ENCODE measurements around the gene GNPDA1. TPM values are rescaled to one million over a fixed set of nuclear protein-coding genes. Genes with fewer than 3 reads are reported as not detected.

Gene GNPDA1
- total and polyA plus RNA-seq, 2 of the 4 experiments (the other 2 are of a cell fraction): 23.1 to 60.6 TPM

GRCh38 chr5:141961466-141961865 lies 51.4 kb downstream of the GNPDA1 start:
- Histone ChIP-seq H3K9ac (ENCODE audit: low read depth, low read length) (no peak overlapping the region), H2AK5ac (ENCODE audit: low read depth, low read length) (no peak overlapping the region), H4K5ac (ENCODE audit: low read depth, low read length) (peak overlapping the region; percentile 43), H3K23ac (ENCODE audit: low read depth, low read length) (no peak overlapping the region), H3K27me3 (ENCODE audit: control insufficient read depth, insufficient read depth, low read length) (peaks cover 2% of the 10 kb centered on the region; the same call in 1 of the 2 replicates), H4K8ac (ENCODE audit: low read depth in 2 of 2, low read length in 2 of 2) (peak overlapping the region; percentile 45 to 59; a peak in 2 of 4 replicates), H3K79me1 (ENCODE audit: low read depth in 1 of 2, low read length in 2 of 2) (no peaks in the 10 kb centered on the region), H3K36me3 (ENCODE audit: control insufficient read depth, insufficient read depth, low read length) (no peaks in the 10 kb centered on the region), H3K4me3 (ENCODE audit: insufficient read depth, low read depth, low read length) (no peak overlapping the region), H4K20me1 (ENCODE audit: insufficient read depth, low read length) (no peaks in the 10 kb centered on the region; the same call in 1 of the 2 replicates), H2BK15ac (ENCODE audit: low read depth, low read length) (no peak overlapping the region), H4K91ac (ENCODE audit: insufficient read depth, low read depth, low read length) (no peak overlapping the region), H2BK5ac (ENCODE audit: low read depth, low read length, poor library complexity, severe bottlenecking) (no peak overlapping the region), H3K56ac (ENCODE audit: extremely low read depth, insufficient read depth, low read length) (no peak overlapping the region), H3K18ac (ENCODE audit: low read depth, low read length) (no peak overlapping the region), H3K4ac (ENCODE audit: low read depth, low read length) (no peak overlapping the region), H3K27ac (ENCODE audit: insufficient read depth, low read length) (no peak overlapping the region), H2BK20ac (ENCODE audit: low read depth, low read length) (no peak overlapping the region), H3K4me1 (ENCODE audit: control insufficient read depth, insufficient read depth, low read length) (no peaks in the 10 kb centered on the region), H2BK120ac (ENCODE audit: low read depth, low read length) (no peak overlapping the region), H3K14ac (replicated peaks; ENCODE audit: low read depth, low read length) (no peak overlapping the region), H3K9me3 (ENCODE audit: control insufficient read depth, insufficient read depth, low read length) (no peaks in the 10 kb centered on the region), H2AK9ac (replicated peaks; ENCODE audit: low read depth, low read length, poor library complexity) (peak overlapping the region; percentile 33), H3K4me2 (ENCODE audit: low read depth, low read length) (no peak overlapping the region), H3K9me1 (ENCODE audit: insufficient read depth, low read length) (no peaks in the 10 kb centered on the region), H2AFZ (replicated peaks; ENCODE audit: low read length, poor library complexity) (no peak overlapping the region)
- dilution Hi-C loops (cut with HindIII; ENCODE audit: low sequenced_read_pairs, unreplicated experiment): no loop called here
- ChIA-PET CTCF (interaction anchor here (0.6 to 3.3 kb wide), 21 partner anchors 9 to 299 kb away, joined by 3 to 32 read pairs (median 4); partner anchors contain the start of genes DELE1 and RNF14), POLR2A (ENCODE audit: unreplicated experiment) (interaction anchor here (0.6 kb wide), 1 partner anchor 269 kb away, joined by 3 read pairs; no protein-coding TSS in a partner anchor)
- no TSS peak for BruUV-seq (replicated peaks)
- no CpG with 5 or more reads among the region's 3 CpGs for WGBS, 2 experiments (ENCODE audit: extremely low coverage in 2 of 2, insufficient read length in 1 of 2)
- no peak for DNase-seq
- TF ChIP-seq, protein P1, sequence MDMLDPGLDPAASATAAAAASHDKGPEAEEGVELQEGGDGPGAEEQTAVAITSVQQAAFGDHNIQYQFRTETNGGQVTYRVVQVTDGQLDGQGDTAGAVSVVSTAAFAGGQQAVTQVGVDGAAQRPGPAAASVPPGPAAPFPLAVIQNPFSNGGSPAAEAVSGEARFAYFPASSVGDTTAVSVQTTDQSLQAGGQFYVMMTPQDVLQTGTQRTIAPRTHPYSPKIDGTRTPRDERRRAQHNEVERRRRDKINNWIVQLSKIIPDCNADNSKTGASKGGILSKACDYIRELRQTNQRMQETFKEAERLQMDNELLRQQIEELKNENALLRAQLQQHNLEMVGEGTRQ (IDR thresholded peaks at IDR 0.05; ENCODE audit: low read depth, low read length): no peak
- TF ChIP-seq MXI1 (IDR thresholded peaks at IDR 0.05; ENCODE audit: borderline replicate concordance, low read depth, low read length): no peak
- no peak for TF ChIP-seq CHD1 (IDR thresholded peaks at IDR 0.05; ENCODE audit: low read depth, low read length)
- no peak for TF ChIP-seq FOS (IDR thresholded peaks at IDR 0.05; ENCODE audit: low read depth, low read length)
- no peak for TF ChIP-seq MAZ (IDR thresholded peaks at IDR 0.05; ENCODE audit: borderline replicate concordance, low read depth, low read length)
- TF ChIP-seq POLR2A (IDR thresholded peaks at IDR 0.05; ENCODE audit: low read depth, low read length): no peak
- no peak for TF ChIP-seq NFE2L2 (IDR thresholded peaks at IDR 0.05; ENCODE audit: low read depth, low read length)
- no peak for TF ChIP-seq BHLHE40 (IDR thresholded peaks at IDR 0.05; ENCODE audit: low read depth, low read length)
- no peak for TF ChIP-seq MAFK (IDR thresholded peaks at IDR 0.05; ENCODE audit: low read depth, low read length)
- TF ChIP-seq RFX5 (IDR thresholded peaks at IDR 0.05; ENCODE audit: low read depth, low read length): no peak
- ATAC-seq (ENCODE audit: low read depth): no peak
- in situ Hi-C loops (cut with MboI; ENCODE audit: low sequenced_read_pairs): no loop called here
- intact Hi-C loops (cut with micrococcal nuclease): no loop called here
